ENCODE measurements around the gene OR2H2. TPM values are rescaled to one million over a fixed set of nuclear protein-coding genes. Genes with fewer than 3 reads are reported as not detected.
A peak's percentile ranks its signal among the peaks of the same experiment; 100 is the strongest.

Gene OR2H2
- total RNA-seq: not detected

DNA sequence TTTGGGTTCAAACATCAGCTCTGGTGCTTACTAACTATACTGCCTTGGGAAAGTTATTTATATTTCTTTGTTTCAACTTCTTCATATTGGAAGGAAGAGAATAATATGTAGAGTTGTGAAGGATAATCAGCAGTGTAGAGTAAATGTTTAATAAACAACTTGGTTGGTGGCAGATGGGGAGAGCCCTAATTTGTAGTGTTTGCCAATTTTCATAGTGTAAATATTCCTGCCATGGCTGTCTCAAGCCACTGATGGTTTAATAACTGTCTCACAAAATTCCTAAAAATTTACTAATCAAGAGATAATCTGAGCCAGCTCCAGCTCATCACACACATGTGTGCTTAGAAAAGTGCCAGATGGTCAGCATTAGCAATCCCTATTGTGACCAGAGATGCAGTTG is at the start of gene OR2H2:
Gene OR2H2 (plus strand): TSS at position 301 of the 400 bp plus-strand sequence. CDS start 2,824 bp downstream, outside the sequence.
- Mint-ChIP-seq H3K9me3 (no peaks in the 10 kb centered on the region), H3K4me3 (no peak within 1 kb of the TSS), H3K27ac (no peak within 1 kb of the TSS), H3K36me3 (ENCODE audit: low read depth) (no peaks in the 10 kb centered on the region), H3K4me1 (no peaks in the 10 kb centered on the region), H3K27me3 (peaks cover 35% of the 10 kb centered on the region)
- ChIA-PET CTCF (no interaction called here), POLR2A (no interaction called here)
- DNase-seq: no peak

DNA sequence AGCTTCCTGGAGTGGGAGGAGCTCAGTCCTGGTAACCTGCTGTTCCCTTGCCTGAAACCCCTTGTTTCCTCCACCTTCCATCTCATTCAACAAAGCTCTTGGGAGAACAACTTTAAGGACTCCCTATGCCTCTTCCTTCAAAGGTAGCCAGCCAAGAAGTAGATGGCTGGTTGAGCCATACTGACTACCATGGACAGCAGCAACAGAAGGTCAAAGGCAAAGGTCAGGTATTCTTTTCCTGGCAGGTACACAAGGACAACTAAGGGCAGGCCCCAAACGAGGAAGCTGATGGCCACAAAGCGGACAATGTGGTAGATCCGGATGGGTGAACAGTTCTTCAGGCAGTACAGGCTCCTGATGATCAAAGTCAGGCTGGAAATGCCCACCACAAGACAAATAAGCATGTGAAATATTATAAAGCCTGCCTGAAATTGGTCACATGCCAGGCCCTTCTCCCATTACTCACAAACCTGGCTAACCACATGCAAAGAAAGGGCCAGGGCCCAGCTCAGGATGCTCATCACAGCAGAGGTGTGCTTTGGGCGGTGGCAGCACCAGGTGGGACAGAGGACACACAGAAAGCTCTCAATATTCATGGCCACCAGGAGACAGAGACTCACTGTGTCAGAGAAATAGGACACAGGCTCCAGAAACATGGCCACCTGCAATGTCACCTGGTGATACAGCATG is 47.1 kb upstream of the OR2H2 start:
- Mint-ChIP-seq H3K9me3 (no peaks in the 10 kb centered on the region), H3K36me3 (ENCODE audit: low read depth) (no peaks in the 10 kb centered on the region), H3K27ac (no peak overlapping the region), H3K4me3 (no peak overlapping the region), H3K4me1 (no peaks in the 10 kb centered on the region), H3K27me3 (peaks cover 12% of the 10 kb centered on the region)
- POLR2A ChIA-PET: no interaction called here
- CTCF ChIA-PET: no interaction called here
- DNase-seq: no peak

DNA sequence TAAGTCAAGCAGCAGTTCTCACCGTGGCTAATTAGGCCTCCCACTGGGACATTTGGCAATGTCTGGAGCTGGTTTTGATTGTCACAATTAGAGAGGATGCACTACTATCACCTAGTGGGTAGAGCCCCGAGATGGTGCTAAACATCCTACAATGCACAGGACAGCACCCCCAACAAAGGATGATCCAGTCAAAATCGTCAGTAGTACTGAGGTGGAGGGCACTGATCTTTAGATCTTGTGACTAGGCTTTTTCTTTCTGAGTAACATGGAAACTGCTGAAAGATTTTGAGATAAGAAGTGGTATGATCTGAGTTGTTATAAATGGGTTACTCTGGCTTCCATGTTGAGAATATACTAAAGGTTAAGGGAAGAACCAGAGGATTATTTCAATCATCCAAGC is 37.3 kb upstream of the OR2H2 start:
- DNase-seq: no peak
- Mint-ChIP-seq H3K36me3 (ENCODE audit: low read depth) (no peaks in the 10 kb centered on the region), H3K27me3 (peaks cover 39% of the 10 kb centered on the region), H3K4me3 (no peak overlapping the region), H3K9me3 (no peaks in the 10 kb centered on the region), H3K27ac (no peak overlapping the region), H3K4me1 (peaks cover 16% of the 10 kb centered on the region)
- ChIA-PET POLR2A (no interaction called here), CTCF (no interaction called here)

DNA sequence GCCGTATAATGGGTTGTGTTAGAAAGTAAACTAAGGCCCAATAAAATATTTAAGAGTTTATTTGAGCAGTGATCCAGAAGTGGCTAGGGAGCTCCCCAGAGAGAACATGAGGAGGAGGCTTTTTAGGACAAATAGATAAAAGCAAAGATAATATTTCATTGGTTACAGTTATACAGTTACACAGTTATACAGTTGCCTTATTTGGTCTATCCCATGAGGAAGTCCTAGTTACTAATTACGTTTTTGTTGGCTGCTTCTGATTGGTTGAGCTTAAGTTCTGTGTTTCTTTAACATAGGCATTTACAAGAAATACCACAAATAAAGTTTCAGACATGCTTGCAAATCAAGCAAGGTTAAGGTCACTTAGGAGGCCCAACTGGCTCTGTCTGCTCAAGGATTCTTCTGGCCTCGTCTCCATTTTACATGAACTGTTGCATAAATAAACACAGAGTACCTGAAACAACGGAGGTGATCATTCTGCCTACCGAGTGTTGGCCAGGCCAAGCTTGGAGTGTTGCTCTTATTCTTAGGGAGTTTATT is 32.3 kb upstream of the OR2H2 start:
- Mint-ChIP-seq H3K27me3 (peaks cover 61% of the 10 kb centered on the region), H3K4me3 (no peak overlapping the region), H3K36me3 (ENCODE audit: low read depth) (no peaks in the 10 kb centered on the region), H3K27ac (no peak overlapping the region), H3K9me3 (no peaks in the 10 kb centered on the region), H3K4me1 (peaks cover 21% of the 10 kb centered on the region)
- ChIA-PET POLR2A (no interaction called here), CTCF (interaction anchor here (2.5 kb wide), 1 partner anchor 98 kb away, joined by 8 read pairs; no protein-coding TSS in a partner anchor)
- no peak for DNase-seq

DNA sequence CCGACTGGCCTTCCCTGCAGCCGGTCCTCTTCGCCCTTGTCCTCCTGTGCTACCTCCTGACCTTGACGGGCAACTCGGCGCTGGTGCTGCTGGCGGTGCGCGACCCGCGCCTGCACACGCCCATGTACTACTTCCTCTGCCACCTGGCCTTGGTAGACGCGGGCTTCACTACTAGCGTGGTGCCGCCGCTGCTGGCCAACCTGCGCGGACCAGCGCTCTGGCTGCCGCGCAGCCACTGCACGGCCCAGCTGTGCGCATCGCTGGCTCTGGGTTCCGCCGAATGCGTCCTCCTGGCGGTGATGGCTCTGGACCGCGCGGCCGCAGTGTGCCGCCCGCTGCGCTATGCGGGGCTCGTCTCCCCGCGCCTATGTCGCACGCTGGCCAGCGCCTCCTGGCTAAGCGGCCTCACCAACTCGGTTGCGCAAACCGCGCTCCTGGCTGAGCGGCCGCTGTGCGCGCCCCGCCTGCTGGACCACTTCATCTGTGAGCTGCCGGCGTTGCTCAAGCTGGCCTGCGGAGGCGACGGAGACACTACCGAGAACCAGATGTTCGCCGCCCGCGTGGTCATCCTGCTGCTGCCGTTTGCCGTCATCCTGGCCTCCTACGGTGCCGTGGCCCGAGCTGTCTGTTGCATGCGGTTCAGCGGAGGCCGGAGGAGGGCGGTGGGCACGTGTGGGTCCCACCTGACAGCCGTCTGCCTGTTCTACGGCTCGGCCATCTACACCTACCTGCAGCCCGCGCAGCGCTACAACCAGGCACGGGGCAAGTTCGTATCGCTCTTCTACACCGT is 31.5 kb upstream of the OR2H2 start:
- H3K4me1 Mint-ChIP-seq: peaks cover 14% of the 10 kb centered on the region
- peaks cover 56% of the 10 kb centered on the region for H3K27me3 Mint-ChIP-seq
- CTCF ChIA-PET: interaction anchor here (0.6 to 2.5 kb wide), 2 partner anchors 97 to 1473 kb away, joined by 3 to 8 read pairs; partner anchors contain the start of gene ZNF165
- H3K4me3 Mint-ChIP-seq: peak overlapping the region; percentile 15
- no peaks in the 10 kb centered on the region for H3K9me3 Mint-ChIP-seq
- H3K36me3 Mint-ChIP-seq (ENCODE audit: low read depth): no peaks in the 10 kb centered on the region
- no peak overlapping the region for H3K27ac Mint-ChIP-seq
- POLR2A ChIA-PET: no interaction called here
- DNase-seq: peak; percentile 22

DNA sequence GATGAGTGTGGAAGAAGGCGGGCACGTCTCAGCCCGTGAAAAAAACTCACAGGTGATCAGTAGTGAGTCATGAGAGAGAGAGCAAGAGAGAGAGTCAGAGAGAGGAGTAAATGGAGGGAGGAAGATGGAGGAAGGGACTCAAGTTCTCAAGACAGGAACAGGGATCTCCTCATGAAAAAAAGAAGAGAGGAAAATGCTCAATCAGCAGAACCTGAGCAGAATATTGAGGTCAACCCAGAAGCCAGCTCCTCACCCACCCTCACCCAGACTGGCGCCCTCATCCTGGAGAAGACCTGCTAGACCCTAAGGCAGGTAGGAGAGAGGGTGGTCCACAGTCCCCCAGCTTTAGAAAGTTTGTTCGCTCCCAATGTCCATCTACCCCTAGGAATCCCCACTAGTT is 30.2 kb upstream of the OR2H2 start:
- no peak overlapping the region for H3K27ac Mint-ChIP-seq
- CTCF ChIA-PET: no interaction called here
- POLR2A ChIA-PET: no interaction called here

DNA sequence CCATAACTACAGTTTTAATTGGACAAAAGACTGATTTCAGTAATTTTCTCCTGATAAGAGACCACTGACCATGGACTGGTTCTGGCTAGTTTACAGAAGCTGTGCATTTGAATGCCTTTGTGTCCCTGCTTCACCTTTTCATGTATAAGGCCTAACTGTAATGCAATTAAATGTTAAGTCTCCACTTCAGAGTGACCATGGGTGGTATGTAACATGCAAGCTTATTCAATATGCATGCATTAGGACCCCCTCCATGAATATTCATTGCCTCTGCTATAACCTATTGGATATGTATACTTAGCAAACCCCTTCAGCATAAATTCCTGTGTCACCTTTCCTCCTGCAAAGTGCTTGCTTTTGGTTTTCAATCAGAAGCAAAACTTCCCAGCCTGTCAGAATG is 27.6 kb upstream of the OR2H2 start:
- no peaks in the 10 kb centered on the region for H3K36me3 Mint-ChIP-seq (ENCODE audit: low read depth)
- no peak overlapping the region for H3K27ac Mint-ChIP-seq
- peaks cover 57% of the 10 kb centered on the region for H3K27me3 Mint-ChIP-seq
- ChIA-PET POLR2A (no interaction called here), CTCF (no interaction called here)
- no peak overlapping the region for H3K4me3 Mint-ChIP-seq
- no peaks in the 10 kb centered on the region for H3K9me3 Mint-ChIP-seq
- DNase-seq: no peak
- H3K4me1 Mint-ChIP-seq: peaks cover 16% of the 10 kb centered on the region

More for the DNA sequence above, 30.2 kb upstream of the OR2H2 start:
- DNase-seq: no peak
- Mint-ChIP-seq H3K4me3 (no peak overlapping the region), H3K36me3 (ENCODE audit: low read depth) (no peaks in the 10 kb centered on the region), H3K4me1 (peaks cover 14% of the 10 kb centered on the region), H3K27me3 (peaks cover 52% of the 10 kb centered on the region), H3K9me3 (no peaks in the 10 kb centered on the region)

DNA sequence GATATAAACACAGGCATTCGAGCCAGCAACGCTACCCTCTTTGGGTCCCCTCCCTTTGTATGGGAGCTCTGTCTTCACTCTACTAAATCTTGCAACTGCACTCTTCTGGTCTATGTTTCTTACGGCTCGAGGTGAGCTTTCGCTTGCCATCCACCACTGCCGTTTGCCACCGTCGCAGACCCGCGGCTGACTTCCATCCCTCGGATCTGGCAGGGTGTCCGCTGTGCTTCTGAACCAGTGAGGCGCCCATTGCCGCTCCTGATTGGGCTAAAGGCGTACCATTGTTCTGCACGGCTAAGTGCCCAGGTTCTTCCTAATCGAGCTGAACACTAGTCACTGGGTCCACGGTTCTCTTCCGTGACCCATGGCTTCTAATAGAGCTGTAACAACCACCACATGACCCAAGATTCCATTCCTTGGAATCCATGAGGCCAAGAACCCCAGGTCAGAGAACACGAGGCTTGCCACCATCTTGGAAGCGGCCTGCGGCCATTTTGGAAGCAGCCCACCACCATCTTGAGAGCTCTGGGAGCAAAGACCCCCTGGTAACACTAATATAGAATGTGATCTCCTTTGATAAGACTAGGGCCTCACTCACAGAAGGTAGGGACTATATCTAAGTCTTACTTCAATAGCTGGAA is 26.4 kb upstream of the OR2H2 start:
- H3K4me3 Mint-ChIP-seq: no peak overlapping the region
- no peak overlapping the region for H3K27ac Mint-ChIP-seq
- H3K9me3 Mint-ChIP-seq: no peaks in the 10 kb centered on the region
- no peak for DNase-seq
- ChIA-PET POLR2A (no interaction called here), CTCF (no interaction called here)
- peaks cover 12% of the 10 kb centered on the region for H3K4me1 Mint-ChIP-seq
- peaks cover 60% of the 10 kb centered on the region for H3K27me3 Mint-ChIP-seq
- H3K36me3 Mint-ChIP-seq (ENCODE audit: low read depth): no peaks in the 10 kb centered on the region

DNA sequence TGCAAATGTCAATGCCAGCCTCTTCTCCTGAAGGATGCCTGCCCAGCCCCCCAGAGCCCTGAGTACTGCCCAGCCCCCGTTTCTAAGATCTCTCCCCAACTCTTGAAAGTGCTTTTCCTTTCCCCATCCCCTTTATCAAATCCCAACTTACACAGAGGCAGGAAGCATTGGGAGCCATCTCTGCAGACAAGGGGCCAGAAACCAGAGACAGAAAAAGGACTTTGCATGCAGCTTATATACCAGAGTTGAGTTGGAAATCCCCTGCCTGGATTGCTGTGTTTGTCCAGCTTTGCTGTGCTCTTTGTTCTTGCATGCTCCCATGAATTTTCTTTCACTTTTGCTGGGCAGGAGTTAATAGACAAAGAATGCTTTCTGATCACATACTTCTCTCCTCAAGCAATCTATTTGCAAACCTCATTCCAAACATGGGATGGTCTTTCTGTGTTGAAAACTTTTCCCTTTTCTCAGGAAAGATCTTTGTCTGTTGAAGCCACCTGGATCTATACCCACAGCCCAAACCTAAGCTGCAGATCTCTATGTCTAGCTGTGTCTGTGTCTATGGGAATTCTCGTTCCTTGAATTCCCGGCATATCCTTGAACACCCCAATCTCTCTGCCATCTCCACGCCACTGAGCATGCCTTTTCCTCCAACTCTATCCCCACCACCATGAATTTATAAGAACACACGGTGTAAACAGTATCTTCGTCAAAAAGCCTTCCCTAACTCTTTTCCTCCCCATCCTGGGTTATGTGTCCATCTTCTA is 25.2 kb upstream of the OR2H2 start, which contains the start of gene UBD:
Gene UBD (minus strand): TSS at position 209 of the 764 bp plus-strand sequence. CDS start 31 bp downstream, at position 178.
- Mint-ChIP-seq H3K4me3 (no peak within 1 kb of the TSS), H3K27ac (no peak within 1 kb of the TSS), H3K36me3 (ENCODE audit: low read depth) (no peaks in the 10 kb centered on the region), H3K27me3 (peaks cover 48% of the 10 kb centered on the region), H3K4me1 (peaks cover 7% of the 10 kb centered on the region), H3K9me3 (no peaks in the 10 kb centered on the region)
- POLR2A ChIA-PET: no interaction called here
- CTCF ChIA-PET: no interaction called here
- no peak for DNase-seq

DNA sequence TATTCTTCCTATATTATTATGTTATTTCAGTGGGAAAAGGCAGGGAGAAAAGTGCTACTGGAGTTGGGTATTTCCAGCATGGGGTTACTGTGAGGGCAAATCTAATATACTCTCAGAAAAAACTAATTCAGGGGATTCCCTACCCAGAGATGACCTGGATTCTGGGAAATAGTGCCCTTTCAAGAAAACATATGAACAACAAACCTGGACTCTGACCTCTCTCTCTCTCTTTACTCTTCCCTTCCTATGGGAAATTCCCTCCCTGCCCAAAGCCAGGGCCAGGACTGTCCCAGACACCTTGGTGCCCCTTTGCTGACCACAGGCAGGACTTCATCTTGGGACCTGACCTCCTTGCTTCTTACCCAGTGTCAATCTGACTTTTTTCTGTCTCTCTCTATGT is 23.8 kb upstream of the OR2H2 start:
- H3K36me3 Mint-ChIP-seq (ENCODE audit: low read depth): no peaks in the 10 kb centered on the region
- no peaks in the 10 kb centered on the region for H3K9me3 Mint-ChIP-seq
- POLR2A ChIA-PET: no interaction called here
- H3K27ac Mint-ChIP-seq: no peak overlapping the region
- H3K27me3 Mint-ChIP-seq: peaks cover 36% of the 10 kb centered on the region
- DNase-seq: no peak
- CTCF ChIA-PET: no interaction called here
- H3K4me3 Mint-ChIP-seq: no peak overlapping the region
- H3K4me1 Mint-ChIP-seq: peaks cover 7% of the 10 kb centered on the region

DNA sequence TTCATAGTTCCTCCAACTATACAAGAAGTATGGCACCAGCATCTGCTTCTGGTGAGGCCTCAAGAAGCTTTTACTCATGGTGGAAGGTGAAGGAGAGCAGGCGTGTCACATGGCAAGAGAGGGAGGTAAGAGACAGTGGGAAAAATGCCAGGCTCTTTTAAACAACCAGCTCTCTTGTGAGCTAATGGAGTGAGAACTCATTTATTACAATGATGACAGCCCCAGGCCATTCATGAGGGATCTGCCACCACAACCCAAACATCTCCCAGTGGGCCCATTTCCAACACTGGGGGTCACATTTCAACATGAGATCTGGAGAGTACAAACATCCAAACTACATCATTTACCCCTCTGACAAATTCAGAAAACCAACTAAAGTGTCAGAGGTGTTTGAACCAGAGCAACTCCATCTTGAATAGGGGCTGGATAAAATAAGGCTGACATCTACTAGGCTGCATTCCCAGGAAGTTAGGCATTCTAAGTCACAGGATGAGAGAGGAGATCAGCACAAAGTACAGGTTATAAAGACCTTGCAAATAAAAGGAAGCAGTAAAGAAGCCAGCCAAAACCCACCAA is 23.2 kb upstream of the OR2H2 start:
- POLR2A ChIA-PET: no interaction called here
- H3K27me3 Mint-ChIP-seq: peaks cover 33% of the 10 kb centered on the region

DNA sequence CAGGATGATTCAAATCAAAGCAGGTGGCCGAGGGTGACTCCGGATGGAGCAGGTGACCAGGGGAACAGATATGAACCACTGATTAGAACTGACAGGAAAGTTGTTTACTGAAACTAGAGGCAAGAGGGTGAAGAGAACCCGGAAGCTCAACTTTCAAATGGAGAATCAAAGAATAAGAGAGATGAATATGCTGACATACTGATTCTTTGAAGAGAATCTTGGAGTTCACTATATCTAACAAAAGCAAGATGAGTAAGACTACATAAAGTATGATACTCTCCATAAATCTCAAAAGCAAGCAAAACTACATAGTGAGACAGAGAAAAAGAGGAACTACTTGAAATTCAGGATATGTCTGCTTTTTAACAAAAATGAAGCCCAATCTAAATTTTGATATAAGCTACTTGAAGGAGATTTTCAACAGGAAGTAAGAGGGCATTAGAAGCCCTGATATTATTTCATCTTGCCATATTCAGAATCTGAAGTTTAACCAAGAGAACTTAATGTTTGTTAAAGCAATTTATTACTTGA is 21.4 kb upstream of the OR2H2 start:
- POLR2A ChIA-PET: no interaction called here
- Mint-ChIP-seq H3K4me1 (peaks cover 7% of the 10 kb centered on the region), H3K9me3 (no peaks in the 10 kb centered on the region), H3K27ac (no peak overlapping the region), H3K4me3 (no peak overlapping the region), H3K27me3 (peaks cover 29% of the 10 kb centered on the region), H3K36me3 (ENCODE audit: low read depth) (no peaks in the 10 kb centered on the region)
- DNase-seq: no peak
- CTCF ChIA-PET: no interaction called here

More for the DNA sequence above, 23.2 kb upstream of the OR2H2 start:
- Mint-ChIP-seq H3K4me3 (no peak overlapping the region), H3K4me1 (peaks cover 7% of the 10 kb centered on the region), H3K36me3 (ENCODE audit: low read depth) (no peaks in the 10 kb centered on the region), H3K9me3 (no peaks in the 10 kb centered on the region), H3K27ac (no peak overlapping the region)
- DNase-seq: no peak
- CTCF ChIA-PET: no interaction called here
